Activated T-cell treated with anti-CD3 and anti-CD28 coated beads, Interleukin-2, amount 50 U/mL, for 4 hours (primary cell): ENCODE data around the gene YKT6. TPM values are rescaled to one million over a fixed set of nuclear protein-coding genes. Genes with fewer than 3 reads are reported as not detected.

ENCODE experiments used
- ATAC-seq, 2 donors: fragments of 200-7000 bp; cut with Tn5 transposase; one replicate each; pipeline ENCODE4 v1.10.0; 2021
- DNase-seq: peaks from one replicate; pipeline ENCODE4 v3.0.0-alpha.2; 2020
- H3K27me3 Mint-ChIP-seq: one replicate; pipeline ENCODE4 v1.8.0; 2021; ENCODE audit warnings: low read depth, mixed read lengths
- H3K36me3 Mint-ChIP-seq: one replicate; pipeline ENCODE4 v1.8.0; 2022; ENCODE audit warnings: mixed read lengths; ENCODE audit not compliant: insufficient read depth
- H3K4me1 Mint-ChIP-seq: one replicate; pipeline ENCODE4 v1.8.0; 2021; ENCODE audit warnings: low read depth, mixed read lengths
- H3K4me3 Mint-ChIP-seq: one replicate; pipeline ENCODE4 v1.8.0; 2021; ENCODE audit warnings: mild to moderate bottlenecking, moderate library complexity, mixed read lengths
- H3K9me3 Mint-ChIP-seq: one replicate; pipeline ENCODE4 v1.8.0; 2021; ENCODE audit warnings: mixed read lengths
- total RNA-seq, 3 donors: library from RNA; stranded (reverse); gene quantifications; one replicate each; pipeline ENCODE4 v1.2.1, GENCODE V29; 2021

The YKT6 gene
- total RNA-seq, 3 donors from 2014 or later = 114 to 121 (median 115) TPM

DNA sequence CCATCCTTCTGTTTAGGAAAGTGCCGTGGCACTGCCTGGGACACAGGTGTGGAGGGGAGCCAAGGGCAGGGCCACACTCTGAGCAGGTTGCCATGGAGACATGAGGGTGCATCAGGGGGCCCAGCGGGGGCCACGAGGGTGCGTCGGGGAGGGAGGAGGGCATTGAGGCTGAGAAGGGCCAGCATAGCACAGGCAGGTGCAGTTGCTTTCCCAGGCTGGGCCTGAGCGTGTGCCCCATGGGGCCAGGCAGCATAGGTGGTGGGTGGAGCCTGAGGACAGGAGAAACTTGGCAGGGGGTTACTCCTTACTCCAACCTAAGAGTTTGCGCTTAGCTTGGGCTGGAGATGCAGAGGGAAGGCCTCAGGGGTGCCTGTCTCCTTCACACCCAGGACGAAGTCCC lies 15.2 kb downstream of the YKT6 start:
- H3K9me3 Mint-ChIP-seq = no peaks in the 10 kb centered on the region
- H3K36me3 Mint-ChIP-seq = peaks cover 14% of the 10 kb centered on the region
- no peak for ATAC-seq
- H3K4me1 Mint-ChIP-seq = no peaks in the 10 kb centered on the region
- DNase-seq = no peak
- no peaks in the 10 kb centered on the region for H3K27me3 Mint-ChIP-seq
- no peak overlapping the region for H3K4me3 Mint-ChIP-seq

DNA sequence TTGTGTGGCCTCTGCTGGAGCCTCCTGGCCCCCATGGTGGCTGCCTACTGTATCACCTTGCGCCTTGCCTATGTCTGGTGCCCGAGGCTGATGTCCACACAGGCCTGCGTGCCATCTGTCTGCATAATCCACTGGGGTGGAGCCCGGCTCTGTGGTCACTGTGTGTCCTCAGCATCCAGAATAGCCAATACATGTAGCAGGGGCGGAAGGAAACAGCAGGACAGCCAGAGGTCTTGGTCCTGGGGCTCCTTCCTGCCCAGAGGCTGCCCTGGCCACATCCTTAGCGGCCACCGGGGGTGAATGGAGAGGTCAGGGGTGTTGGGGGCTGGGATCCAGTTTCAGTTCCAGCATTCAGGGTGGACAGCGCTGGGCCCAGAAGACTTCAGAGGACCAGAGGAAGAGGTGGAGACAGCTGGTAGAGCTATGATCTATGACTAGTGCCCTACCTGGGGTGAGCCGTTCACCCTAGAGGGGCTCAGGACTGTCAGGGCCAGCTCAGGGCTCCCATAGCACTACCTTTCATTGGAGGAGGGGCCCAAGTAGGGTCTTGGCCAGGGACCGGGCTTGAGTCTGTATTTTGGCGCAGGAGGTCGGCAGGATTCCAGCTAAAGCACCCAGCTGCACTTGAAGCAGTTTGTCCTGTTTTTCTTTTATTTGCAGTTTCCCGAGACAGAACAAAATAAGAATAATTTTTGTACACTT lies 15.9 kb downstream of the YKT6 start:
- peaks cover 8% of the 10 kb centered on the region for H3K36me3 Mint-ChIP-seq
- no peak for DNase-seq
- no peaks in the 10 kb centered on the region for H3K27me3 Mint-ChIP-seq
- no peaks in the 10 kb centered on the region for H3K4me1 Mint-ChIP-seq
- ATAC-seq = no peak
- H3K4me3 Mint-ChIP-seq = no peak overlapping the region
- H3K9me3 Mint-ChIP-seq = no peaks in the 10 kb centered on the region

DNA sequence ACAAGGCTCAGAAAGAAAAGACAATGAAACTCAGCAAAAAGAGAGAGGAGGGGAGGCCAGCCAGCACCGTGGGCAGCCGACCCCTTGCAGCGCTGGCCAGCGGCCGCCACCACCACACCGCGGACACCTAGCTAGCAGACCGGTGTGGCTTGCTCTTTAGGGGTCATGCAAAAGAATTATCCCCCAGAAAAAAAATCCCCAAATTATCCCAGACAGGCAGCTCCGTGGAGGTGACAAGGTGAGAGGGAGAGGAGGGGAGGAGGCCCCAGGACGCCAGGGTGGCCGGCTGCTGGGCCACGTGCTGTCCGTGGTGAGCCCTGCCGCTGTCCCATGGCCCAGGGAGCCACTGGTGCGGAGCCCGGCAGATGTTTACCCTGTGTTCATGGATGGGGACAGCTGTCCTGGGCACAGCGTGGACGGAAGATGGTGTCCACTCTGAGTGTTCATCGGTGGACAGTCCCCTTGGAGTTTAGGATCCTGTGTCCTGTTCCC lies 16.5 kb downstream of the YKT6 start:
- no peaks in the 10 kb centered on the region for H3K27me3 Mint-ChIP-seq
- H3K4me3 Mint-ChIP-seq = no peak overlapping the region
- H3K9me3 Mint-ChIP-seq = no peaks in the 10 kb centered on the region
- ATAC-seq = no peak
- no peaks in the 10 kb centered on the region for H3K4me1 Mint-ChIP-seq
- peaks cover 3% of the 10 kb centered on the region for H3K36me3 Mint-ChIP-seq
- DNase-seq = no peak

DNA sequence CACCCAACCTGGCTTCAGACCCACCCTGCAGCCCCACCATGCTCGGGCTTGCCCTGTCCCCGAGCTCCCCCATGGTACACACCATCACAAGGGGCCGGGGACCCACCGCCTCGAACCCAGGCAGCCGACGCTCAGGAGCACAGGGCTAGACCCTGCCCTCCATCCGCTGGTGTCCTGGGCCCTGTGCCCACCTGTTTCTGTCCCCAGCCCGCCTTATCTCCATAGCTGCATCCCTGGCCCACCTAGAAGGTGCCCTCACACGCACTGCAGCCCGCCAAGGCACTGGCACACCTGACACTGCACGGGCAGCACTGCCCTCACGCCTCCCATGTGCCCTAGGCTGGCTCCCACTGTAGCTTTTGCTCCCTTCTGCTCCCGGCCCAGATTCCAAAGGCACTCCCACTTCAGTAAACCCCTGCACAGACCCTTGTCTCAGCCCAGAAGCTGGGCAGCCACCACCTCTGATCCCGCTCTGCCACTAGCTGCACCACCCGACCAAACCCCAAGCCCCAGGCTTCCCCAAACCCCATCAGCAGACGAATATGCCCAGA lies 17.1 kb downstream of the YKT6 start:
- no peak for ATAC-seq
- Mint-ChIP-seq H3K27me3 (no peaks in the 10 kb centered on the region), H3K4me1 (no peaks in the 10 kb centered on the region), H3K9me3 (no peaks in the 10 kb centered on the region), H3K4me3 (no peak overlapping the region), H3K36me3 (no peaks in the 10 kb centered on the region)
- no peak for DNase-seq

DNA sequence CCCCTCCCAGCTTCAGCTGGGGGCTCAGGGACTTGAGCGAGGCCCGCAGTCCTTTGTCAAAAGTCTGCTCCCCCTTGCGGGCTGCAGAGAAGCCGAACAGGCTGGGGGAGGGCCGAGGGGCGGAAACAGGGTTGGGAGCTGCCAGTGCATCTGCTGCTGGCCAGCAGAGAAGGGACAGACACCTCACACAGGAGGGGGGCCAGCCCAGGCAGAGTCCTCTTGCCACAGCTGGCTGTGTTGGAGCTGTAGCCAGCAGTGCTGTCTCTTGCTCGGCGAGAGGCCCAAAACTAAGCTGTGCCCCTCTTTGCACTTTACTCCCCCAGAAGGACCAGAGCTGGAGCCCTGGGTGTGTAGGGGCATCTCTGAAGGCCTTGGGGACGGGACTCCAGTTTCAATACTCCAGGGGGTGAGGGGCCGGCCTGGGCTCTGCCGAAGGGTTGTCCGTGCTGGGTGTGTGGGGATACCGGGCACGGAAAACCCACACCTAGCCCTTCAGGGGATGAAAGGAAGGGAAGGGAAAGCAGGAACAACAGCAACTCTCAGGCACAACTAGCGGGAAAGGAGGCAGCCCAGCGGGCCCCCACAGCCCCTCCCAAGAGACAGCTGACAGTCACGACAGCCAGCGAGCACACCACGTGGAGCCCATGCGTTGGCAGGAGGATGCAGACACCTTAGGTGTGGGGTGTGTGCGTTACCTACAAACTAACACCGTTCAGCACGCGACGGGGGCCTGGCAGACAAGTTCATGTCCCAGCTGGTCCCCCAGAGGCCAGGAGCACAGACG lies 17.8 kb downstream of the YKT6 start:
- Mint-ChIP-seq H3K4me1 (no peaks in the 10 kb centered on the region), H3K4me3 (no peak overlapping the region), H3K9me3 (no peaks in the 10 kb centered on the region), H3K36me3 (no peaks in the 10 kb centered on the region), H3K27me3 (no peaks in the 10 kb centered on the region)
- no peak for ATAC-seq
- no peak for DNase-seq

DNA sequence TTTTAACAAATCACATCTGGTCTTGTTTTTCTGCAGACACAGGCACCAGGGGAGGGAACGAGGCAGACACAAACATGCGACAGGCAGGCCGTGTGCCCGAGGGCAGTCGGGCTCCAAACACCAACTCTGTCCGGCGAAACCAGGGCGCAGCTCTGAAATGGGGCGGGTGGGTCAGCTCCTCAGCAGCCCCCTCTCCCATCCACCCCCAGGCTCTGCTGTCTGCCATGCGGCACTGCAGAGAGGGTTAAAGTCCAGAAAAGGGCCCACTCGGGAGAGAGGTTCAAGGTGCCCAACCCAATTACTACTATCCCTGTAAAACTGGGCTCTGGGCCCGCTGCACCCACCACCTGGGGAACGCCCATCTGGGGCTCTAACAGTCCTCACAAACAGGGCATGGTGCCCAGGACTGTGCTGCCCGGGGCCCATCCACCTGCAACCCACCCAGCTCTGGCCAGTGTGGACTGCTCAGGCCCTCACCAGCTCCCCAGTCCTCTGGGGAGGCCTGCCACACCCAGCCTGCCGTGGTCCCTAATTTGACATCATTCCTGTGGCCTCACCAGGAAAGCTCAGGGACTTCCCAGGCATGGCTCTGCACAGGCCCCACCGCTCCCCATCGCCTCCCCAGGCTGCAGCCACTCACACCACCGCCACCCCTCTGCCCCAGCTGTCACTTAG lies 18.7 kb downstream of the YKT6 start:
- Mint-ChIP-seq H3K36me3 (no peaks in the 10 kb centered on the region), H3K9me3 (no peaks in the 10 kb centered on the region), H3K4me1 (no peaks in the 10 kb centered on the region), H3K4me3 (no peak overlapping the region), H3K27me3 (no peaks in the 10 kb centered on the region)
- ATAC-seq (no peak), DNase-seq (no peak)

DNA sequence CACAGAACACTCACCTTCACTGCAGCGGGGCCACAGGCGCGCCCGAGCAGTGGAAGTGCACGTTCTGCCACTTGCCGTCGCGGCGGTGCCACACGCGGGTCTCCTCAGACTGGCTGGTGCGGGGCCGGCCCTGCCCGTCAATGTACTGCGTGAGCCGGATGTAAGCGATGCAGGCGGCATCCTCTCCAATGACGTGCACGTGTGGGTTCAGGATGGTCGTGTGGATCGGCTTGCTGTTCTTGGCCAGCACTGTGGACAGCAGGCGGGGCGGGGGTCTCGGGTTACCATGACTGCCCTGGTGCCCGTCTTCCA lies 19.2 kb downstream of the YKT6 start:
- ATAC-seq (no peak), DNase-seq (no peak)
- Mint-ChIP-seq H3K27me3 (no peaks in the 10 kb centered on the region), H3K4me3 (no peak overlapping the region), H3K9me3 (no peaks in the 10 kb centered on the region), H3K36me3 (no peaks in the 10 kb centered on the region), H3K4me1 (no peaks in the 10 kb centered on the region)

DNA sequence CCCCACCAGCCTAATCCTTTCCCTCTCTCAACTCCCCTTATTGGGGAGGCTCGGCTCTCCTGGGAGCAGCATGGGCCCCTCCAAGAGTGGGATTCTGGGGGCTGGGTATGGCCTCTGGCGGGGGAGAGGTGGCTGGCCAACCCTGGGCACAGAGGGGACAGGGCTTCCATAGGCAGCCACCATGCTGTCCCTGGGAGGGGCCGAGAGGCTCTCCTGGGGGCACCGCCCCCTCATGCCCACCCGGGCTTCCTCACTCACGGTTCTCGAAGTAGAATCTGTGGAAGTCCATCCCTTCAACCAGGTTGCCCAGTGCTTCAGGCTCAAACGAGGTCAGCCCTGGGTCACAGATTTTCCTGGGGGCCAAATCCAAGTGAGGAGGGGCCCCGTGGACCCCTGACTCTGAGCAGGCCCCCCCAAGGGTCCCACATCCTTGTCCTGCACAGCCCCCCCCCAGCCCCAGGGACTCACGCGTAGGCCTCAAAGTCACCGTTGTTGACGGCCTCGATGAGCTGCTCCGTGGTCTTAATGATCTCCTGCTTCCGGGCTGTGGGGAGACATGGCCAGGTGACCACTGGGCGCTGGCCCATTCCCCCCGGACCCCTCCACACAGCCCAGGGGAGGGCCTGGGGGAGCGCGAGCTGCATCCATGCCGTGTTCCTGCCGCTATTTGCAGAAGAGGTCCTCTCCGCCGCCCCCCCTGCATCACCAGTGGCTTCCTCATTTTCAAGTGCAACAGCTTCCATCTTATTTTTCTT lies 19.8 kb downstream of the YKT6 start:
- H3K9me3 Mint-ChIP-seq = no peaks in the 10 kb centered on the region
- no peaks in the 10 kb centered on the region for H3K4me1 Mint-ChIP-seq
- no peak for ATAC-seq
- H3K4me3 Mint-ChIP-seq = no peak overlapping the region
- no peaks in the 10 kb centered on the region for H3K27me3 Mint-ChIP-seq
- DNase-seq = no peak
- no peaks in the 10 kb centered on the region for H3K36me3 Mint-ChIP-seq

DNA sequence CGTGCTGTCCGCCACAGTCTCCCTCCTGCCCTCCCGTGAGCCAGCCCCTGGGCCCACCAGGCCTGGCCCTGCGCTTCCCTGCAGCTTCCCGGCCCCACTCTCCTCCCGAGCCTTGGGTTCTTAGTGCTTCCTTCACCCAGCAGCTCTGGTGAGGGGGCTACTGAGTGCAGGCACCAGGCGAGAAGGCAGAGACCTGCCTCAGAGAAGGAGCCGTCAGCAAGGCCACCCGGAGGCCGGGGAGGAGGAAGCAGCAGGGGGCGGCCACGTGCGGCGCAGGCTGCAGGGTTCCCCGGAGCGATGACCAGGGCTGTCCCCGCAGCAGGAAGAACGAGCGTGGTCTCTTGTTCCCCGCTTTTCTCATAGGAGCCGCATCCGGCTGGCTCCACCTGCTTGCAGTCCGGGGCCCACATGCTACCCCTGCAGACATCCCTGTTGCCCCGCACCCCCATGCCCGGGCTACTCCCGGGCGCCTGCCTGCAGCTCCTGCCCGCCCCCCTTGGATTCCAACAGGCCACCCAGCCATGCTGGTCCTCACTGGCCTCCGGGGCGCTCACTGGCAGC lies 20.5 kb downstream of the YKT6 start:
- ATAC-seq (no peak), DNase-seq (no peak)
- Mint-ChIP-seq H3K9me3 (no peaks in the 10 kb centered on the region), H3K4me1 (no peaks in the 10 kb centered on the region), H3K27me3 (peaks cover 5% of the 10 kb centered on the region), H3K36me3 (no peaks in the 10 kb centered on the region), H3K4me3 (no peak overlapping the region)

DNA sequence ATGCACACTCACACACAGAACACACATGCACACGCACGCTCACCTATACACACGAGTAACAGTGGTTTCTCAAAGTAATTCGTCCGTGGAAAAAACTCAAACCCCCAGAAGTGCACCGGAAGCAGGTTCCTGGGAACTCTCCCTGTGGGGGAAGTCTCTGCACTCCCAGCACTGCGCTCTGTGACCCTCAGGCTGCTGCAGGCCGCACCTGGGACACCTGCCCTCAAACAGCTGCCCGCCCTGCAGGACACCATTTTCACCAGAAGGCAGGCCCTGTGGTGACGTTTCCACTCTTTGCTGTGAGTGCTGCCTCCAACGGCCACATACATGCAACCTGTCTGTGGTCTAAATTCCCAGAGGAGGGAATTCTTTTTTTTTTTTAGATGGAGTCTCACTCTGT lies 21.3 kb downstream of the YKT6 start:
- Mint-ChIP-seq H3K9me3 (no peaks in the 10 kb centered on the region), H3K4me1 (no peaks in the 10 kb centered on the region), H3K27me3 (peaks cover 5% of the 10 kb centered on the region), H3K36me3 (no peaks in the 10 kb centered on the region), H3K4me3 (no peak overlapping the region)
- no peak for ATAC-seq
- DNase-seq = no peak

DNA sequence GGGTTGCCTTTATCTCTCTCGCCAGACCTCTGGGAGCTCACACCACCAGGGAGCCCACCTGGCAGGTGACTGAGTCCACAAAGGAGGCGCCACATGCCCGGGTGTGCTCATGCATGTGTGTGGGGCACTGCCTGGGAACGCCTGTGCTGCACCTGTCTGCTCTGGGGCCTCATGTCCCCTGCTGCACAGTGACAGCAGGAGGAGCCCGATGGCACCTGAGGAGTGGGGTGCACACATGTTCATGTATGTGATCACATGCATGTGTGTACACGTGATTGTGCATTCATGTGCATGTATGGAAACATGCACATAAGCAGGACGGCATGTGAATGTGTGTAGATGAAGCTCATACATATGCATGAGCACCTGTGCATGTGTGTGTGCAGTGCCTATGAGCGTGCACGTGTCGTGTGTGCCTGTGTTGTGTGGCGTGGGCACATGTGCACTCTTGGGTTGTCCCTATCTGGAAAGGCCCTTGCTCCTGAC lies 22.0 kb downstream of the YKT6 start:
- Mint-ChIP-seq H3K27me3 (peaks cover 5% of the 10 kb centered on the region), H3K9me3 (no peaks in the 10 kb centered on the region), H3K4me1 (no peaks in the 10 kb centered on the region), H3K4me3 (no peak overlapping the region), H3K36me3 (no peaks in the 10 kb centered on the region)
- no peak for DNase-seq
- no peak for ATAC-seq

DNA sequence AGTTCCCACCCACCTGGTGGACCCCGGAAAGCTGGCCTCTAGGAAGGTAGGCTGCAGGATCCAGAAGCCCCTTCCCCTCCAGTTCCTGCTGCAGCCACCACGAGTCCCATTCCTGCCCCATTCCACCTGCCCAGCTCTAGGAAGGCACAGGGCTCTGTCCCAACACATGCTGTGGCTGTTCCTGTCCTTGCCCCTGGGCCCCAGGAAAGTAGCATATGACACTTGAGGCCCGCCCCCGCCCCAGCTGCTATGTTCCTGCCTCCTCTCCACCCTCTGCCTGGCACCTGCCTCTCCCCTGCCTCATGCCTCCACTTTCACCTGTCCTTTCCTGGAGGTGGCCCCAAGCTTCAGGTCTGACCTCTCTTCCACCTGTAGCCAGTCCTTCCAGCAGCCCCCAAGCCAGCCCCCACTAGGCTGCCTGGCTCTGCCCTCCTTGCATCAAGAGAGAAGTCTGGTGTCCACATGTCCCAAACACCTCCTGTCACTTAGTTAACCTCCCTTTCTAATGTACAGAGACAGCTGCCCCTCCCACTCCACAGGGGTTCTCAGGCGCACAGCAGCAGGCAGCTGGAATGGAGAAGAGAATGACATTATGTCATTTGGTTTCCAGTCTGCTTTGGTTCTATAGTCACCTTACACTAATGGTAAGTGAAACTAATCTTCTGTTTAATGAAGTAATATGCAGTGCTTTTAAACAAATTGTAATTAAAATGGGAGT lies 22.7 kb downstream of the YKT6 start:
- no peaks in the 10 kb centered on the region for H3K4me1 Mint-ChIP-seq
- DNase-seq = no peak
- peaks cover 5% of the 10 kb centered on the region for H3K27me3 Mint-ChIP-seq
- H3K4me3 Mint-ChIP-seq = no peak overlapping the region
- H3K9me3 Mint-ChIP-seq = no peaks in the 10 kb centered on the region
- ATAC-seq = no peak
- no peaks in the 10 kb centered on the region for H3K36me3 Mint-ChIP-seq
